Measurements from ENCODE around the gene SOS2. TPM values are rescaled to one million over a fixed set of nuclear protein-coding genes. Genes with fewer than 3 reads are reported as not detected.

SOS2 gene
- total and polyA plus RNA-seq, 2 donors (not counting 1 experiment from before 2014, with no cell fraction given) = 9.6 to 51.0 TPM

DNA sequence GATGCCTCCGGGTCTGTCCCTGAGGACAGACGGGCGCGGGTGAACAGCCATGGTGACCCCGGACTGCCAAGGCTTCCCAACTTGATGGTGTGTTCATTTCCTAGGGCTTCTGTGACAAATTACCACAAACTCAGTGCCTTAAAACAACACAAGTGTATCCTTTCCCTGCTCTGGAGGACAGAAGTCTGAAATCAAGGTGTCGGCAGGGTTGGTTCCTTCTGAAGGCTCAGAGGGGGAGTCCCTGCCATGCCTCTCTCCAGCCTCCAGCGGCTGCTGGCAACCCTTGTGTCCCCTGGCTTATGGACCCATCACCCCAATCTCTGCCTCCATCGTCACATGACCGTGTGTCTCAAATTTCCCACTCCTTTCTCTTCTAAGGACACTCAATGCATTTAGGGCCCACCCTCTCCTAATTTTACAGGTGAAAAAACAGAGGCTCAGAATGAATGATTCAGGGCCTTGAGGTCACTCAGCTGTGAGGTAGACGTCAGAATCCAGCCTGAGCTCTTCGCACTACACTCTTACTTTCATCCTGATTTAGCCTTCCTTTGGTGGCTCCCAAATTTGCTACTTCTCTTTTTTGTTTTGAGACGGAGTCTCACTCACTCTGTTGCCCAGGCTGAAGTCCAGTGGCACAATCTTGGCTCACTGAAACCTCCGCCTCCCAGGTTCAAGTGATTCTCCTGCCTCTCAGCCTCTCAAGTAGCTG is 160.4 kb downstream of the SOS2 start:
- Mint-ChIP-seq H3K4me1 (peaks cover 48% of the 10 kb centered on the region), H3K27me3 (no peaks in the 10 kb centered on the region), H3K9me3 (ENCODE audit: insufficient read depth) (no peaks in the 10 kb centered on the region), H3K27ac (peak overlapping the region; percentile 70), H3K4me3 (no peak overlapping the region)
- Histone ChIP-seq H3K27ac (ENCODE audit: low read length in 2 of 2) (peak overlapping the region; percentile 2 to 47), H3K9me3 (ENCODE audit: control extremely low read depth in 1 of 3, control insufficient read depth in 2 of 3, insufficient read depth in 1 of 3, low read length in 2 of 3) (no peaks in the 10 kb centered on the region), H3K4me3 (ENCODE audit: control extremely low read depth in 1 of 5, extremely low read depth in 1 of 5, insufficient read depth in 1 of 5, low read depth in 2 of 5, low read length in 4 of 5) (no peak overlapping the region), H3K36me3 (replicated peaks in 1 of 2; ENCODE audit: control extremely low read depth in 1 of 2, control insufficient read depth in 1 of 2, extremely low read depth in 1 of 2, insufficient read depth in 2 of 2, low read length in 1 of 2) (peaks cover 0 to 4% of the 10 kb centered on the region in 2 experiments), H3K4me2 (replicated peaks; ENCODE audit: low read depth, low read length, poor library complexity, severe bottlenecking) (no peak overlapping the region), H3K79me2 (ENCODE audit: control insufficient read depth, insufficient read depth, low read length) (peaks cover 49% of the 10 kb centered on the region), H3K9ac (ENCODE audit: low read length) (no peak overlapping the region), H3K27me3 (replicated peaks in 1 of 4; ENCODE audit: control extremely low read depth in 1 of 4, control insufficient read depth in 3 of 4, insufficient read depth in 4 of 4, low read length in 3 of 4) (no peaks in the 10 kb centered on the region), H2AFZ (ENCODE audit: insufficient read depth, low read depth, low read length, poor library complexity, severe bottlenecking) (no peak overlapping the region), H4K20me1 (ENCODE audit: control insufficient read depth, insufficient read depth, low read length, poor library complexity, severe bottlenecking) (no peaks in the 10 kb centered on the region), H3K4me1 (ENCODE audit: control insufficient read depth in 2 of 2, insufficient read depth in 2 of 2, low read length in 2 of 2) (peaks cover 21% of the 10 kb centered on the region in 2 donors)
- ChIA-PET POLR2A (interaction anchor here (0.7 to 1.2 kb wide), 3 partner anchors 9 to 22 kb away, joined by 3 read pairs; no protein-coding TSS in a partner anchor), CTCF (interaction anchor here (0.8 to 3.5 kb wide), 6 partner anchors 9 to 209 kb away, joined by 3 to 22 read pairs (median 4); no protein-coding TSS in a partner anchor)
- DNase-seq (no peak), ATAC-seq (ENCODE audit: low read depth) (no peak)
- intact Hi-C loops (cut with micrococcal nuclease) = no loop called here
- WGBS (ENCODE audit: insufficient coverage) = 70% methylated on average over 13 of the region's 13 CpGs
- TF ChIP-seq EZH2 (IDR thresholded peaks at IDR 0.05; ENCODE audit: borderline replicate concordance, insufficient read depth, low read depth, low read length, poor library complexity, severe bottlenecking) = no peak
- TF ChIP-seq, protein P1, sequence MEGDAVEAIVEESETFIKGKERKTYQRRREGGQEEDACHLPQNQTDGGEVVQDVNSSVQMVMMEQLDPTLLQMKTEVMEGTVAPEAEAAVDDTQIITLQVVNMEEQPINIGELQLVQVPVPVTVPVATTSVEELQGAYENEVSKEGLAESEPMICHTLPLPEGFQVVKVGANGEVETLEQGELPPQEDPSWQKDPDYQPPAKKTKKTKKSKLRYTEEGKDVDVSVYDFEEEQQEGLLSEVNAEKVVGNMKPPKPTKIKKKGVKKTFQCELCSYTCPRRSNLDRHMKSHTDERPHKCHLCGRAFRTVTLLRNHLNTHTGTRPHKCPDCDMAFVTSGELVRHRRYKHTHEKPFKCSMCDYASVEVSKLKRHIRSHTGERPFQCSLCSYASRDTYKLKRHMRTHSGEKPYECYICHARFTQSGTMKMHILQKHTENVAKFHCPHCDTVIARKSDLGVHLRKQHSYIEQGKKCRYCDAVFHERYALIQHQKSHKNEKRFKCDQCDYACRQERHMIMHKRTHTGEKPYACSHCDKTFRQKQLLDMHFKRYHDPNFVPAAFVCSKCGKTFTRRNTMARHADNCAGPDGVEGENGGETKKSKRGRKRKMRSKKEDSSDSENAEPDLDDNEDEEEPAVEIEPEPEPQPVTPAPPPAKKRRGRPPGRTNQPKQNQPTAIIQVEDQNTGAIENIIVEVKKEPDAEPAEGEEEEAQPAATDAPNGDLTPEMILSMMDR (IDR thresholded peaks at IDR 0.05) = no peak

GRCh38 chr14:50070230-50070629 is 161.1 kb downstream of the SOS2 start:
- no peak overlapping the region for H3K27ac ChIP-seq (ENCODE audit: low read length in 2 of 2)
- no peak overlapping the region for H2AFZ ChIP-seq (ENCODE audit: insufficient read depth, low read depth, low read length, poor library complexity, severe bottlenecking)
- ChIA-PET POLR2A (interaction anchor here (0.5 to 0.9 kb wide), 3 partner anchors 27 to 200 kb away, joined by 3 to 4 read pairs (median 3); no protein-coding TSS in a partner anchor), CTCF (interaction anchor here (0.9 to 3.5 kb wide), 4 partner anchors 12 to 218 kb away, joined by 4 to 22 read pairs (median 4); partner anchors contain the start of gene NEMF)
- DNase-seq = no peak
- H3K9ac ChIP-seq (ENCODE audit: low read length) = no peak overlapping the region
- no peak overlapping the region for H3K4me2 ChIP-seq (replicated peaks; ENCODE audit: low read depth, low read length, poor library complexity, severe bottlenecking)
- ATAC-seq (ENCODE audit: low read depth) = no peak
- Mint-ChIP-seq H3K9me3 (ENCODE audit: insufficient read depth) (no peaks in the 10 kb centered on the region), H3K27ac (no peak overlapping the region), H3K4me3 (no peak overlapping the region), H3K27me3 (no peaks in the 10 kb centered on the region), H3K4me1 (peaks cover 52% of the 10 kb centered on the region)
- no peaks in the 10 kb centered on the region for H3K27me3 ChIP-seq (replicated peaks in 1 of 4; ENCODE audit: control extremely low read depth in 1 of 4, control insufficient read depth in 3 of 4, insufficient read depth in 4 of 4, low read length in 3 of 4)
- peaks cover 28 to 29% of the 10 kb centered on the region in 2 donors for H3K4me1 ChIP-seq (ENCODE audit: control insufficient read depth in 2 of 2, insufficient read depth in 2 of 2, low read length in 2 of 2)
- WGBS (ENCODE audit: insufficient coverage) = no CpG with 5 or more reads among the region's 3 CpGs
- intact Hi-C loops (cut with micrococcal nuclease) = no loop called here
- TF ChIP-seq, protein P1 (IDR thresholded peaks at IDR 0.05) = no peak
- no peak for TF ChIP-seq EZH2 (IDR thresholded peaks at IDR 0.05; ENCODE audit: borderline replicate concordance, insufficient read depth, low read depth, low read length, poor library complexity, severe bottlenecking)
- no peak overlapping the region for H3K4me3 ChIP-seq (ENCODE audit: control extremely low read depth in 1 of 5, extremely low read depth in 1 of 5, insufficient read depth in 1 of 5, low read depth in 2 of 5, low read length in 4 of 5)
- peaks cover 55% of the 10 kb centered on the region for H3K79me2 ChIP-seq (ENCODE audit: control insufficient read depth, insufficient read depth, low read length)
- peaks cover 0 to 4% of the 10 kb centered on the region in 2 experiments for H3K36me3 ChIP-seq (replicated peaks in 1 of 2; ENCODE audit: control extremely low read depth in 1 of 2, control insufficient read depth in 1 of 2, extremely low read depth in 1 of 2, insufficient read depth in 2 of 2, low read length in 1 of 2)
- no peaks in the 10 kb centered on the region for H3K9me3 ChIP-seq (ENCODE audit: control extremely low read depth in 1 of 3, control insufficient read depth in 2 of 3, insufficient read depth in 1 of 3, low read length in 2 of 3)
- H4K20me1 ChIP-seq (ENCODE audit: control insufficient read depth, insufficient read depth, low read length, poor library complexity, severe bottlenecking) = no peaks in the 10 kb centered on the region
